Activated T-helper 1 cell treated with anti-CD3 and anti-CD28 coated beads, Interleukin-2, amount 50 U/mL, for 16 hours (primary cell): ENCODE results near the gene LSS.
A peak's percentile ranks its signal among the peaks of the same experiment; 100 is the strongest.
"Not testable (repeated sequence)": the region's sequence is repeated elsewhere in the genome, so short reads cannot be mapped to it uniquely, and the experiment has no call there.

Experiments
- DNase-seq, 2 donors: peaks; one replicate each; pipeline ENCODE4 v3.0.0-alpha.2; 2020; ENCODE audit warnings: low read depth in 1 of 2, low spot score in 1 of 2

The LSS gene

DNA sequence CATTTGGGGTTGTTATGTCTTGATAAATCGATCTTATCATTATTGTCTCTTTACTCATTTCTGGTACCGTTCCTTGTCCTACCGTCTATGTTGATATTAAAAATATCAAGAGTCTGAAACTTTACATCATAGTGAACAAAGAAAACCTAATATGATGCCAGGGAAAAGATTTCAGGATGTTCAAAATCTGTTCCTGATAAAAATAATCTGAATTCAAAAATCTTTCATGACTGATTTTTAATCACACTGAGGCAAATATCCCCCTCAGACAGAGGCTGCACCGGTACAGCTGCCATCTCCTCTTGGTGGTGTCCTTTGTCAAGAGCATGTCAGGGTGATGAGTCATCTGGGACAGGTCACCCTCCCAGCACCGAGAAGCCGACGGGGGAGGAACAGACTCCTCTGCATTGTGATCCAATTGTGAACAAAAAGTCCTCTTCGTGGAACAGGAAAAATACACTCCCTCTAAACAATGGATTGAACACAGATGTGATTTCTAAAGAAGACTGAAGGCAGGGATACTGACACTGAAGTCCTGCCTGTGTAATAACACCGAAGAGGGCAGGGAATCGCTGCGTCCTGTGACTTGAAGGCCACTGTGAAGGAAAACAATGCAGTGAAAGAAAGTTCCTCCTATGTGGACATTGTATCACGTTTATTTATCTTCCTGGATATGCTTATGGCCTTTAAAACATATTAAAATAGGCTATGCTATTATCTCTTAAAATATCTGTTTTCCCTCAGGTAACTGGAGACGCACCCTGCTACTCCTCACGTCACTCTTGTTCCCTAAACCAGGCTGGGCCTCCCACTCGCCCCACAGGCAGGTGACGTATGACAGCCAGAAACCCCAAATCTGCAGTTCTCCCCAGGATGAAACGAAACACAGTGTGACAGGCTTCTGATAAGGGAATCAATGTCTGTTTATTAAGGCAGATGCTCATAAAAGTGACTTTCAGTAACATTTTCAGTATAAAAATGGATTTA, 40.1 kb downstream of the LSS start:
- no peak for DNase-seq

DNA sequence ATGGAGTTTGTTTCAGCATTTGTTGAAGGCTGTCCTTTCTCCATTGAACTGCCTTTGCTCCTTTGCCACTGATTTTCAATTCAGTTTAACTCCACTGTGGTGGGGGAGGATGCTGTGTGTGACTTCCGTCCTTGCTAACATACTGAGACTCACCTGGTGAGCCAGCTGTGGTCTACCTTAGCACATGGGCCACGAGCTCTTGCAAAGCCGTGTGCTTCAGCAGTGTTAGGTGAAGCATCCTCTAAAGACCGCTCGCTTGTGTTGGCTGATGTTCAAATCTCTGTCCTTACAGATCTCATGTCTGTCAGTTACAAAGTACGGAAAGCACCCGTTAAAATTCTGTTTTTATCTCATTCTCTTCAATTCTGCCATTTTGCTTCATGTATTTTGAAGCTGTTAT, 40.8 kb downstream of the LSS start:
- no peak for DNase-seq

DNA sequence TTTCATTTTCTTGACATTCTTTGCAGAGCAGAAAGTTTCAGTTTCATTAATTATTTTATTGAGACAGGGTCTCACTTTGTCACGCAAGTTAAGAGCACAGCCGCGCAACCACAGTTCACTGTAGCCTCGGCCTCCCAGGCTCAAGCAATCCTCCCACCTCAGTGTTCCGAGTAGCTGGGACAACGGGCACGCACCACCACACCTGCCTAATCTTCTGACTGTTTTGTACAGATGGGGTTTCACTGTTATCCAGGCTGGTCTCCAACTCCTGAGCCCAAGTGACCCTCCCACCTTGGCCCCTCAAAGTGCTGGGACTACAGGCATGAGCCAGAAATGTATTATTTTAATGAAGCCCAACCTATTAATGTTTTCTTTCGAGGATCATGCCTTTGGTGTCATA, 41.3 kb downstream of the LSS start:
- DNase-seq, result no peak

DNA sequence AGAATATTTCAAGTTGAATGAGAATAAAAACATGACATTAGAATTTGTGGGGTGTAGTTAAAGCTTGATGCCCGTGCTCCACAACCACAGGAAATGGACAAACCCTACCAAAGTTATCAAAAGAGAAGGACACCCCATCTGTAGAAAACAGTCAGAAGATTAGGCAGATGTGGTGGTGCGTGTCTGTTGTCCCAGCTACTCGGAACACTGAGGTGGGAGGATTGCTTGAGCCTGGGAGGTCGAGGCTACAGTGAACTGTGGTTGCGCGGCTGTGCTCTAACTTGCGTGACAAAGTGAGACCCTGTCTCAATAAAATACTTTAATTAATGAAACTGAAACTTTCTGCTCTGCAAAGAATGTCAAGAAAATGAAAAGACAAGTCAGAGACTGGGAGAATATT, 42.9 kb downstream of the LSS start:
- no peak for DNase-seq

DNA sequence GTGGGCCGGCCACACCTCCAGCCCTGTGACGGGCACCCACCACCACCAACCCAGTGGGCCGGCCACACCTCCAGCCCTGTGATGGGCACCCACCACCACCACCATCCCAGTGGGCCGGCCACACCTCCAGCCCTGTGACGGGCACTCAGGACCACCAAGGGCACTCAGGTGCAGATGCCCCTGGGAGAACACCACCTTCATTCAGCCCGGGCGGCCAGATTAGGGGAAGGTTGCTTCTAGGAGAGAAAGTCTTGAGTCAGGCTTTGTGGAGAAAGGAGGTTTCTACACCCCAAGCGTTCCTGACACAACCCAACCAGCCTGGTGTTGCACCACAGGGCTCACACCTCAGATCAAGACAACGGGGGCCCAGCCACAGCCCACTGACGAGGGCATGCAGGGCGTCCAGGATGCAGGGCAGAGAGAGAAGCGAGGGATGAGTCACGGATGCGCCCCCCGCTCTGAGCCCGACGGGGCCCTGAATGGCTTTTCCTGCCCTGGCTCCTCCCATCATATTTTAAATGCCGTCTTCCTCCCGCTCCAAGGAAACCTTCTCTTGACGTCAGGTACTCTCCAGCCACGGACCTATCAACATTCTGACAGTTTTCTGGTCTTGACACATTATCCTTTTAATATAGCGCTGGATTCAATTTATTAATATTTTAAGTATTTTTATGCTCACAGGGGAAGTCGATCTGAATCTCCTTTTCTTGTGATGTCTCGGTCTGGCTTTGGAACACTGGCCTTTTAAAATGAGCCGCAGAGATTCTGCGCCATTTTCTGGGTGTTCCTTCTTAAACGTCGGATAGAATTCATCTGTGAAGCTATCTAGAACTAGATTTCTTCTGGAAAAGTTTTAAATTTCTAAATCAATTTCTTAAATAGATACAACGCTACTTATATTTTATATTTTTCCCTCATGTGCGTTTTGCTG, 43.7 kb downstream of the LSS start:
- DNase-seq, result peak in 1 of 2 donors; percentile 45

DNA sequence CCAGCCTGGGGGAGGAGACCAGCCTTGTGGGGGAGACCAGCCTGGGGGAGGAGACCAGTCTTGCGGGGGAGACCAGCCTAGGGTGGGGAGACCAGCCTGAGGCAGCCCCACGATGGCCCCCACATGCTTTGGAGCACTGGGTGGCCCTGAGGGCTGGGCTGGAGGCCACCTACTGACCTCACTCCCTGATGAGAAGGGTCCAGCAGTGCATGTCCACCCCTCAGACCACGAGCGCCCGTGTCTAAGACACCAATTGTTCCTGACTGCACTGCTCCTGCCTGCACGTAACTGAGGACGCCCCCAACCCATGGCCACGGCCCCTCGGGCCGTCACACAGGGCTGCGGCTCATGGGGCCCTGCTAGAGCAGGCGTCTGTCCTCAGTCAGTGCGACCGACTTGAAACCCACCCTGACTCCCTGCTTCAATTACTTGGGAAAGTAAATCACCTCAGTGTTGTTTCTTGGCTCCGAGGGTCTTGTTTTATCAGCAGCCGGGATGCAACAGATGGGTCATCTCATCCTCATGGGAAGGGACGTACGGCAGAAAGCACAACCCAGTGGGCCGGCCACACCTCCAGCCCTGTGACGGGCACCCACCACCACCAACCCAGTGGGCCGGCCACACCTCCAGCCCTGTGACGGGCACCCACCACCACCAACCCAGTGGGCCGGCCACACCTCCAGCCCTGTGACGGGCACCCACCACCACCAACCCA, 44.5 kb downstream of the LSS start, which contains the start of gene SPATC1L:
Gene SPATC1L (minus strand): TSS at position 550 of the 715 bp plus-strand sequence. CDS start 1,643 bp downstream, outside the sequence.
- DNase-seq, result no peak

DNA sequence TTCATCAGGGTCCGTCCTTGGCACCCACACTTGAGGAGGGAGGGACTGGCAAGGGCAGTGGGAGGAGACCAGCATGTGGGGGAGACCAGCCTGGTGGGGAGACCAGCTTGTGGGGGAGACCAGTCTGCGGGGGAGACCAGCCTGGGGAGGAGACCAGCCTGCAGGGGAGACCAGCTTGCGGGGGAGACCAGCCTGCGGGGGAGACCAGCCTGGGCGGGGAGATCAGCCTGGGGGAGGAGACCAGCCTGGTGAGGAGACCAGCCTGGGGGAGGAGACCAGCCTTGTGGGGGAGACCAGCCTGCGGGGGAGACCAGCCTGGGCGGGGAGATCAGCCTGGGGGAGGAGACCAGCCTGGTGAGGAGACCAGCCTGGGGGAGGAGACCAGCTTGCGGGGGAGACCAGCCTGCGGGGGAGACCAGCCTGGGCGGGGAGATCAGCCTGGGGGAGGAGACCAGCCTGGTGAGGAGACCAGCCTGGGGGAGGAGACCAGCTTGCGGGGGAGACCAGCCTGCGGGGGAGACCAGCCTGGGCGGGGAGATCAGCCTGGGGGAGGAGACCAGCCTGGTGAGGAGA, 45.2 kb downstream of the LSS start:
- DNase-seq, result not testable (repeated sequence)

DNA sequence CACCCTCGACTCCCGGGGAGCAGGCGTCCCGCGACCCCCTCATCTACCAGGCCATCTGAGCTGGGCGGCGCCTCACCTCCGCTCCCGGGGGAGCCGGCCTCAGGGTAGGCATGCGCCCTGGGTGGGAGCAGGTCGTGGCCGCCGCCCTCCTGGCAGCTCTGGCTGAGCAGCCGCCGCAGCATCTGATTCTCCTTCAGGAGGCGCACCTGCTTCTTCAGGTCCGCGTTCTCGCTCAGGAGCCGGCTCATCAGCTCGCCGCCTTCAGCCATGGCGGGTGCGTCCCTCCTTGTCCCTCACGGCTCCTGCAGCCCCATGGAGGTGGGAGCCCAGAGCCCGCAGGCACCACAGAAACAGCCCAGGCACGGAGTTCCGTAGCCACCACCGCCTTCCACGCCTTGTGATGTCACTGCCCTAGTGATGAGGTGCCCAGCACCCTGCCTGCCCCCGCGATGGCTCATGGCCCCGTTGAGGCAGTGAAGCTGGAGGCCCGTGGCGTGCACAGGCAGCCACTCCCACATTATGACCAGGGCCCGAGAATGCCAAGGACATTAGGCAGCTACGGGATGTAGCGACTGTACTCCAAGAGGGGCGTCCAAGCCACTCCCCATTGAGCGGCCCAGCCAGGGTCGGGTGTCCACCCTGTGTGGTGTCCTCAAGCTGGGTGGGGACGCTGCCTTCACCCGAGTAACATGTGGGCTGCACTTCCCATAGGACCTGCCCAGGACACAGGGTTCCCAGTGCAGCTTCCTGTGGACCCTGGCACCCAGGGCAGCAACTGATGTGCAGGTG, 45.8 kb downstream of the LSS start:
- DNase-seq, result no peak

DNA sequence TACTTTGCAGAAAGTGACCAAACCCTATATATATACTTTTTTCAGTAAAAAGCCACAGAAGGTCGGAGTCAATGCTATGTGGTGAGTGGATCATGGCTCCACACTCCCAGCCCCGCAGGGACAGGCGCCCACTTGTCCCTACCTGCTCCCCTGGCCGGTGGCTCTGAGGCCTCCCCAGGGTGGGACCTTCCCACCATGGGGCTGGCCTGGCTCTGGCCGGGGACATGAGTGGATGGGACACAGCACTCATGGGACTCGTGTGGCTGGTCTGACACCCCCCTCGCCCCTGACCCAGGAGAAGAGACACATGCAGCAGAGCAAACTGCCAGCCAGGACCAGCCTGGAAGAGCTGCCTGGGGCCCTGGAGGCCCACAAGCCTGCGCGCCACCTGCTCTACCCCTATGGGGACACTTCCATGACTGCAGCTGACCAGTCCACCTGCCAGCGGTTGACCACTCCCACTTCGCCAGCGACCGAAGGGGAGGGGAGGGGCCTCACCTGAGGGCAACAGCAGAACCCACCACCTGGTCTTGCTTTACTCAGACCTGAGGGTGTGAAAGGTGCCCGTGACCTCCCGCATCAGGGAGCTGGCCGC, 46.5 kb downstream of the LSS start:
- DNase-seq, result no peak

DNA sequence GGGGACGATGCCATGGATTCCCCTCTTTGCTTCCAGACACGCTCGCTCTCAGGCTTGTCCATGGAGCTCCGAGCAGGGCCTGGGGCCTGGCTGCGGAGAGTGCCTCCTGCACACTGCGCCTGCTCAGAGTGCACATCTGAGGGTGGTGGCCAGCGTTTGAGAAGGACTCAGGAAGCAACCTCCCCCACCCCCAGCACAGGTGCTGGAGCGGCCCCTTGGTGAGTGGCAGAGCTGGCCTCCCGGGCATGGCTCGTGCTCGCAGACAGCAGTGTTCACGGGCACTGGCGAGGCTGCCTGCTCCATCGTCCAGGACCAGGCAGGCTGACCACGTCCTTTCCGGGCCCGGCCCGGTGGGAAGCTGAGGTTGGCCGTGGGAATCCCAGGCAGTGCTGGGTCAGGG, 47.1 kb downstream of the LSS start:
- DNase-seq, result no peak

DNA sequence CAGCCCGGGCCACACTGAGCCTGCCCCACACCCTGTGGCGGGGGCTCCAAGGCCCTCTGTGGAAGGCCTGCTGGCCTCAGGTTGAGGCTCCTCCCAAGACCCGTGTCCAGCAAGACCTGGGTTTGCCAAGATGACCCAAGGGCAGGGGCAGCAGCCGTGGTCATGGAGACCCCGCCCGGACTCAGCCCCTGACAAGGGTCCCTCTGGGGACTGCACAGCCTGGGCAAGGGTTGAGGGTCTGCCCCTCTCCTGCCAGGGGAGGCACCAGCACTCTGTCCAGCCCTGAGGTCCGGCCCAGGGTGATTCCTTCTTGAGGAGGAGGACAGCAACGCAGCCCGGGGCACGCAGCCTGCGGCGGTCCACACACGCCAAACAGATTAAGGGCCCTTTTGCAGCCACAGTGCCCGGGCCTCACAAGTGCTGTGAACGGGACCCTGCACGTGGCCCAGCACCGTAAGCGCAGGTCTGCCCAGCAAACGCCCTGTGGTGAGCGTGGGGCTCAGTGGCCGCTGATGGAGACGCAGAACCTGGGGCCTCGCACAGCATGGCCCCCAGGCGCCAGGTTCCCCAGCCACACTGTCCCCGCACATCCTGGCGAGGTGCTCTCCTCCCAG, 47.7 kb downstream of the LSS start:
- DNase-seq, result no peak

DNA sequence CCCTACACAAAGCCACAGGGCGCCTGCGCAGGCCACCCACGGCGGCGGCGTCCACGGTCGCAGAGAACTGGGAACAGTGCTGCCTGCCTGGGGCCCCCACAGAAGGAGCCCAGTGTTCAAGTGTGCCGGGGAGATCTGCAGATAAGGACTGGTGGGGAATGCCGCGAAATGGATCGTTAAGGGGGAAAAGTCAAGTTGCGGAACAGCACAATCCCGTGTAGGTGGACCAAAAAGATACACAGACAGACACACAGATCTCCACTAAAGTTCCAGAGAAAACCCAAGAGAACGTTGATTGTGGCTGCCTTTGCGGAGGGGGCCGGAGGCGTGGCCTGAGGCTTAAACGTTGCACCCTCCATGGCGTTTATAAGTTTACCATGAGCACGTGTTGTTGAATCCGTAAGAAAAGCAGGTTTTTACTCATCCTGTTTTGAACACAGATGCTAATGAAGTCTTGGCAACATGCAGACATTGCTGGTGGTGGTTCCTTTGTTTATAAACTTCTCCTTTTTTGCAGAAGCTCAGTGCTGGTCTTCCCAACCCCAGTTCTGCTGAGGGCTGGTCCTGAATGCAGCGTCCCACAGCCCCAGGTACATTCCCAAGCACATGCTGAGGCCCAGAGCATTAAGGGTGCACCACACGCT, 48.4 kb downstream of the LSS start:
- no peak for DNase-seq

DNA sequence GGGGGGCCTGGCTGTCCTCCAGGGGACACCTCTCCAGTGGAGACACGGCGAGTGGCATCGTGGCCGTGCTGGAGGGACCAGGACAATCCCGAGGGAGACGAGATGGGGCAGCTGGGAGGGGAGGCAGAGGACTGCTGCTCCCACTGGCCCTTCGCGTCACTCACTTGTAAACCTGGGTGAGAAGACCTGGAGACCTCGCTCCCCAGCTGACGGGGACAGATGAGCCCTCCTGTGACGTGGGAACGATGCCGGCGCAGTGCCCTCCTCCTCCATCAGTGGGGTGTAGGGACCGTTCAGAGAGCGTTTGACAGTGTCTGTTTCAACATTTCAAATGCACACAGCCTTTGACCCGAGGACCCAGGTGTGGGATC, 48.9 kb downstream of the LSS start:
- DNase-seq, result no peak

DNA sequence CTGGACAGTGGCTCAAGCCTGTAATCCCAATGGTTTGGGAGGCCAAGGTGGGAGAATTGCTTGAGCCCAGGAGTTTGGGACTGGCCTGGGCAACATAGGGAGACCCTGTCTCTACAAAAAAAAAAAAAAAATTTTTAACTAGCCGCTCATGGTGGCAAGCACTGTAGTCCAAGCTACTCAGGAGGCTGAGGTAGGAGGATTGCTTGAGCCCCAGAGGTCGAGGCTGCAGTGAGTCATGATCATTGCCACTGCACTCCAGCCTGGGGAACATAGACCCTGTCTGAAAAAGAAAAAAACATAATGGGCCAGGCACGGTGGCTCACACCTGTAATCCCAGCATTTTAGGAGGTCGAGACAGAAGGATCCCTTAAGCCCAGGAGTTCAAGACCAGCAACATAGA, 49.6 kb downstream of the LSS start:
- DNase-seq, result no peak

DNA sequence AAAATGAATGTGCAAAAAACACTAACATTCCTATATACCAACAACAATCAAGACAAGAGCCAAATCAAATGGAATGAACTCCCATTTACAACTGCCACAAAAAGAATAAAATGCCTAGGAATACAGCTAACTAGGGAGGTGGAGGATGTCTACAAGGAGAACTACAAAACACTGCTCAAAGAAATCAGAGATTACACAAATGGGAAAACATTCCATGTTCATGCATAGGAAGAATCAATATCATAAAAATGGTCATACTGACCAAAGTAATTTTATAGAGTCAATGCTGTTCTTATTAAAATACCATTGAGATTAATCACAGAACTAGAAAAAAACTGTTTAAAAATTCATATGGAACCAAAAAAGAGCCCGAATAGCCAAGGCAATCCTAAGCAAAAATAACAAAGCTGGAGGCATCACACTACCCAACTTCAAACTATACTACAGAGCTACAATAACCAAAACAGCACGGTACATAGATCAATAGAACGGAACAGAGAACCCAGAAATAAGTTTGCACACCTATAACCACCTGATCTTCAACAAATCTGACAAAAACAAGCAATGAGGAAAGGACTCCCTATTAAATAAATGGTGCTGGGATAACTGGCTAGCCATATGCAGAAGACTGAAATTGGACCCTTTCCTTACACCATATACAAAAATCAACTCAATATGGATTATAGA, 52.0 kb downstream of the LSS start:
- DNase-seq, result not testable (repeated sequence)

DNA sequence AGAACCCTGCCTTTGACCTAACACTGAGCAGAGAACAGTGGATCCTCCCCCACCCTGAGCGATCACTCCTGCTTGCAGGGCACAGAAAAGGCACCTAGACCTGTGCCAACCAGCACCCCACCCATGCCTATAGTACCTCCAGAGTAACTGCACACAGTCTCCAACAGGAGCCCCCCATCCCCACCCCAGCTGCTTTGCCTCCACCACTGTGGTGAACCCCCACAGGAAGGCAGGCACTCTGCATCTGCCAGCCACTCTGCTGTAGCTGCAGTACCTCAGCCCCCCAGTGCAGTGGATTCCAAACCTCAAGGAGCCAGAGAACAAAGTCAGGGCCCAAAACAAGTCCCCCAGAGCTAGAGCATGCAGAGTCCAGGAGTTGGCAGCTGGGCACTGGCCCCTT, 55.0 kb downstream of the LSS start:
- no peak for DNase-seq

DNA sequence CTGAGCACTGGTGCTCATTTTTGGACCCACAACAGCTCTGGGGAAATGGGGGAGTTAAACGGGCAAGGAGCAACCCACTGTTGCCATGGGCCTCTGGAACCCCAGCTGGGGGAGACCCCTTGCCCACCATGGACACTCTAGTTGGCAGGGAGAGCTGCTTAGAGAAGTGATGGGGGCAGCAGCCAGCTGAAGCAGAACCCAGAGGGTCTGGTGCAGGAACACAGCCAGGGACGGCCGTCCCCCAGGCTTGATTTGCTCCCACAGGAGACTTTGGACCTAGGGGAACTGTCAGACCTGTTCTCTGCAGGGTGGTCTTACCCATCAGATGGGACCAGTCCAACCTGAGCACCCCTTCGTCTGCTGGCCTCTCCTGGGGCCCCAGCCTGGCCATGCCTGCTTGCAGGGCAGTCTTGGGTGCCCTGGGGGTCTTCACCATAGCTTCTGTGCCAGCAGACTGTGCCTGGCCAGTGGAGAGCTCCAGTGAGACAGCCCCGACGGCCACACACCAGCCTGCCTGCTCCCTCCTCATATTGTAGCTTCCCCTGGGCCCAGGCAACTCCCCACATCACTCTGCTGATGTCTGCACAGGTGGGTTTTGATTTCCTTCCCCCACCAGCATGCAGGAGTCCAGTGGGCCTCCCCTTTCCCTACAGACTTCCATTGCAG, 55.6 kb downstream of the LSS start:
- no peak for DNase-seq
